Nephron progenitor cell (in vitro differentiated cells): Measurements from ENCODE around the gene CD44.

Source experiments
- DNase-seq: peaks from one replicate; pipeline ENCODE4 v3.0.0; 2021
- H3K27ac Mint-ChIP-seq: 2 replicates; pipeline ENCODE4 v1.8.0; 2021; ENCODE audit warnings: mild to moderate bottlenecking, moderate library complexity, mixed read lengths
- H3K27me3 Mint-ChIP-seq: 2 replicates; pipeline ENCODE4 v1.8.0; 2021; ENCODE audit warnings: mild to moderate bottlenecking, low read depth, mixed read lengths; ENCODE audit not compliant: poor library complexity
- H3K36me3 Mint-ChIP-seq: 2 replicates; pipeline ENCODE4 v1.8.0; 2021; ENCODE audit warnings: low read depth, mixed read lengths
- H3K4me1 Mint-ChIP-seq: 2 replicates; pipeline ENCODE4 v1.8.0; 2021; ENCODE audit warnings: mixed read lengths
- H3K4me3 Mint-ChIP-seq: 2 replicates; pipeline ENCODE4 v1.8.0; 2021; ENCODE audit warnings: mild to moderate bottlenecking, moderate library complexity, mixed read lengths
- H3K9me3 Mint-ChIP-seq: 2 replicates; pipeline ENCODE4 v1.8.0; 2021; ENCODE audit warnings: mild to moderate bottlenecking, moderate library complexity, mixed read lengths
- TF ChIP-seq, protein P1 (sequence below): fragments of 200-600 bp; sonication (generic); IDR thresholded peaks from 2 replicates; pipeline ENCODE4 v1.5.0; 2021; ENCODE audit warnings: antibody characterized with exemption

CD44 gene

GRCh38 chr11:35131094-35131493, 7.9 kb upstream of the CD44 start:
- H3K27me3 Mint-ChIP-seq: no peaks in the 10 kb centered on the region
- no peak overlapping the region for H3K4me3 Mint-ChIP-seq
- no peak for DNase-seq
- H3K36me3 Mint-ChIP-seq: no peaks in the 10 kb centered on the region
- peaks cover 6% of the 10 kb centered on the region for H3K4me1 Mint-ChIP-seq
- TF ChIP-seq, protein P1, sequence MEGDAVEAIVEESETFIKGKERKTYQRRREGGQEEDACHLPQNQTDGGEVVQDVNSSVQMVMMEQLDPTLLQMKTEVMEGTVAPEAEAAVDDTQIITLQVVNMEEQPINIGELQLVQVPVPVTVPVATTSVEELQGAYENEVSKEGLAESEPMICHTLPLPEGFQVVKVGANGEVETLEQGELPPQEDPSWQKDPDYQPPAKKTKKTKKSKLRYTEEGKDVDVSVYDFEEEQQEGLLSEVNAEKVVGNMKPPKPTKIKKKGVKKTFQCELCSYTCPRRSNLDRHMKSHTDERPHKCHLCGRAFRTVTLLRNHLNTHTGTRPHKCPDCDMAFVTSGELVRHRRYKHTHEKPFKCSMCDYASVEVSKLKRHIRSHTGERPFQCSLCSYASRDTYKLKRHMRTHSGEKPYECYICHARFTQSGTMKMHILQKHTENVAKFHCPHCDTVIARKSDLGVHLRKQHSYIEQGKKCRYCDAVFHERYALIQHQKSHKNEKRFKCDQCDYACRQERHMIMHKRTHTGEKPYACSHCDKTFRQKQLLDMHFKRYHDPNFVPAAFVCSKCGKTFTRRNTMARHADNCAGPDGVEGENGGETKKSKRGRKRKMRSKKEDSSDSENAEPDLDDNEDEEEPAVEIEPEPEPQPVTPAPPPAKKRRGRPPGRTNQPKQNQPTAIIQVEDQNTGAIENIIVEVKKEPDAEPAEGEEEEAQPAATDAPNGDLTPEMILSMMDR: no peak
- no peak overlapping the region for H3K27ac Mint-ChIP-seq
- no peaks in the 10 kb centered on the region for H3K9me3 Mint-ChIP-seq

DNA sequence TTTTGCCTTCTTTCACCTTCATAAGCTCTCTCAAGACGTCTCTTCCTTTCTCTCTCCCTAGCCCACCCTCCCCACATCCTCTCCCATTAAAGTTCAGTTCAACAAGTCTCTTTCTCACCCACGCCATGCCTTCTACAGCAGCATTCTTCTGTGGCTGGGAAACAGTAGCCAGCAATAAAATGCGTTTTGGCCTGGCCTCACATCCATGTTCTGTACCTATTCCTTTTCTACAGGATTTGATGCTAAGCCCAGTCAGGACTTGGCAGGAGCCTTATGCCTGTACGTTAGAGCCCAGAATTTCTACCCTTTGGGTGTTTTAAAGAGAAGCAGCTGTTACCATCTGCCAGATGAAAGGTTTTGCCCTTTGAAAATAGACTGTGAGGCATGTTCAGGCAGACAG, 7.1 kb upstream of the CD44 start:
- Mint-ChIP-seq H3K27me3 (no peaks in the 10 kb centered on the region), H3K4me3 (no peak overlapping the region), H3K36me3 (no peaks in the 10 kb centered on the region), H3K27ac (no peak overlapping the region), H3K9me3 (no peaks in the 10 kb centered on the region), H3K4me1 (peaks cover 6% of the 10 kb centered on the region)
- no peak for DNase-seq
- TF ChIP-seq, protein P1: no peak

DNA sequence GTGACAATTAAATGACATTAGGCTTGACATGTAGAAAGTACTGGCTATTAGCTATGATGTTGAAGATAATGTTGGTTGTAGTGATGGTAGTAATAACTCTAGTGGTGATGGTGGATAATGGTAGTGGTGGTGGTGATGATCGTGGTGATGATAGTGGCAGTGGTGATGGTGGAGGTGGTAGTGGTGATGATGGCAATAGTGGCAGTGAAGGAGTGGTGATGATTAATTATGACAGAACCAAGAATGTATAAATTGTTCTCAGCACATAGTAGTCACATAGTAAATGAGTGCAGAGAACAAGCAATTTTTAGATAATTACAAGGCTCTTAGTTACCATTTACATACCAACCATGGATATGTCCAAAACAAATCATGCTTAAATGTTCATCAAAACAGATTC, 5.3 kb upstream of the CD44 start:
- peaks cover 15% of the 10 kb centered on the region for H3K27me3 Mint-ChIP-seq
- H3K27ac Mint-ChIP-seq: no peak overlapping the region
- TF ChIP-seq, protein P1: no peak
- no peaks in the 10 kb centered on the region for H3K36me3 Mint-ChIP-seq
- no peak for DNase-seq
- no peaks in the 10 kb centered on the region for H3K9me3 Mint-ChIP-seq
- peaks cover 13% of the 10 kb centered on the region for H3K4me1 Mint-ChIP-seq
- H3K4me3 Mint-ChIP-seq: no peak overlapping the region

GRCh38 chr11:35134403-35135148, 4.4 kb upstream of the CD44 start:
- Mint-ChIP-seq H3K4me1 (peaks cover 18% of the 10 kb centered on the region), H3K27me3 (peaks cover 24% of the 10 kb centered on the region), H3K36me3 (no peaks in the 10 kb centered on the region), H3K9me3 (no peaks in the 10 kb centered on the region), H3K4me3 (no peak overlapping the region), H3K27ac (no peak overlapping the region)
- TF ChIP-seq, protein P1: no peak
- no peak for DNase-seq

DNA sequence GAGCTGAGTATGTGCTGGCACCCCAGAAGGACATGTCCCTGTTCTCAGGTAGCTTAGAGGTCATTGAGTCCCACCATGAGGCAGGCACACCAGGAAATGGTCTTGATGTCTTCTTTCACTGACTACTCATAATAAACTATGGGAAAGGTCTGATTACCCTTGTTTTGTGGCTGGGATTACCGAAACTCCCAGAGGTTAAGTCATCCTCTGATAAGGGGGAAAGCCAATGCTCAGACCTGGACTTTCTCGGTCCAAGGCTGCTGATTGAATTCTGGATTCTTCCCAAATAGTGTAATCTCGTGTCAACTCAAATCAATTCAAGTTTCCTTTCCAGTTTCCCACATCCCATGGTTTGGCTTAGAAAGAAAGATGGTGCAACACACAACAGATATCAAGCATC, 3.7 kb upstream of the CD44 start:
- DNase-seq: no peak
- H3K4me3 Mint-ChIP-seq: no peak overlapping the region
- TF ChIP-seq, protein P1: no peak
- H3K36me3 Mint-ChIP-seq: no peaks in the 10 kb centered on the region
- no peak overlapping the region for H3K27ac Mint-ChIP-seq
- peaks cover 30% of the 10 kb centered on the region for H3K27me3 Mint-ChIP-seq
- no peaks in the 10 kb centered on the region for H3K9me3 Mint-ChIP-seq
- peaks cover 19% of the 10 kb centered on the region for H3K4me1 Mint-ChIP-seq

DNA sequence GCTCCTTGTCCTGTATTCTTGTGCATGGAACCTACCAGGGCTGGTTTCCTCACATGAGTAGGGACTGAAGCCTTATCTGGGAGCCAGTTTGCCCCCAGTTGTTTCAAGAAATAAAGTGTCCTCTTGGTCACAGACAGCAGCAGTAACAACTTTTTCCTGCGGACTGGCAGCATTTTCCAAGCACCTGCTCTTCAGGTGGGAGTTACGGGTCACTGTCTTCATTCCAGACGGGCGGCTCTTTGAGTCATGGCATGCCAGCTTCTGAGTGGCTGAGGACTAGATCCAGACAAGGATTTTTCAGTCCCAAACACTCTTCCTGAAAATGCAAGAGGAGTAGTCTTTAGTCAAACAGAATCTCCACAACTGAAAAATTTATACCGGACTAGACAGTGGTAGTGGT, 2.7 kb upstream of the CD44 start:
- TF ChIP-seq, protein P1: no peak
- H3K27me3 Mint-ChIP-seq: peaks cover 33% of the 10 kb centered on the region
- H3K9me3 Mint-ChIP-seq: no peaks in the 10 kb centered on the region
- no peak overlapping the region for H3K27ac Mint-ChIP-seq
- DNase-seq: no peak
- no peak overlapping the region for H3K4me3 Mint-ChIP-seq
- peaks cover 19% of the 10 kb centered on the region for H3K4me1 Mint-ChIP-seq
- H3K36me3 Mint-ChIP-seq: no peaks in the 10 kb centered on the region
